Endothelial cell of umbilical vein (primary cell): ENCODE results near the gene ESYT2. TPM values are rescaled to one million over a fixed set of nuclear protein-coding genes. Genes with fewer than 3 reads are reported as not detected.

ENCODE experiments used
- BruUV-seq: library from RNA; stranded (reverse); fragments of 400-500 nt; replicated peaks from 2 replicates; lab custom pipeline; 2021; lab: Mats Ljungman, UMichigan
- CTCF ChIA-PET: fragments of 300-600, 350-600 bp; sonication (Branson Sonifier 250); formaldehyde crosslinking; loops from one replicate; lab custom pipeline; 2021; ENCODE audit warnings: antibody characterized with exemption, inconsistent platforms; lab: Charles Lee
- POLR2A ChIA-PET: fragments of 300-600, 350-600 bp; sonication (Branson Sonifier 250); formaldehyde crosslinking; loops from one replicate; lab custom pipeline; 2021; ENCODE audit warnings: antibody characterized with exemption, inconsistent platforms; lab: Charles Lee
- DNase-seq: peaks from one replicate; pipeline ENCODE4 v3.0.0-alpha.2; 2011; ENCODE audit warnings: low read depth, low spot score
- FAIRE-seq: peaks from 2 replicates; lab custom pipeline; 2011; peaks lifted over from hg19 to GRCh38; lab: Jason Lieb, UNC
- H2AFZ ChIP-seq: 2 replicates; pipeline ENCODE4 v1.6.0; 2012; ENCODE audit warnings: low read depth, low read length, control low read depth, inconsistent platforms
- H3K27ac ChIP-seq: 2 replicates; pipeline ENCODE4 v1.5.1; 2011; ENCODE audit warnings: low read depth, mild to moderate bottlenecking, control low read depth, low read length, moderate library complexity; ENCODE audit not compliant: insufficient read depth
- H3K27me3 ChIP-seq, 2 experiments: 2 replicates each; pipeline versions ENCODE4 v1.6.0 to v1.6.1; 2011; ENCODE audit warnings: low read length in 2 of 2, mixed read lengths in 1 of 2; ENCODE audit not compliant: control insufficient read depth in 2 of 2, insufficient read depth in 2 of 2
- H3K36me3 ChIP-seq, 2 experiments: 2 replicates in 1 of 2; 3 replicates in 1 of 2; pipeline ENCODE4 v1.5.1; 2011; ENCODE audit warnings: low read length in 2 of 2, mild to moderate bottlenecking in 1 of 2, moderate library complexity in 1 of 2; ENCODE audit not compliant: control insufficient read depth in 2 of 2, insufficient read depth in 2 of 2; ENCODE audit errors: extremely low read depth in 1 of 2
- H3K4me1 ChIP-seq: 3 replicates; pipeline ENCODE4 v1.5.1; 2011; ENCODE audit warnings: mild to moderate bottlenecking, low read length; ENCODE audit not compliant: control insufficient read depth, insufficient read depth; ENCODE audit errors: extremely low read depth
- H3K4me2 ChIP-seq: 2 replicates; pipeline ENCODE4 v1.6.1; 2011; ENCODE audit warnings: low read length, control low read depth, mixed read lengths; ENCODE audit not compliant: insufficient read depth
- H3K4me3 ChIP-seq, 3 experiments: fragments of 200-600 bp in 1 of 3; sonication (generic), shearing (Covaris generic) in 1 of 3; replicated peaks in 1 of 3; 2 replicates each; pipeline ENCODE4 v1.5.1; 2011 to 2016; ENCODE audit warnings: control low read depth in 3 of 3, low read length in 3 of 3, mild to moderate bottlenecking in 2 of 3, inconsistent platforms in 1 of 3, low read depth in 1 of 3, moderate library complexity in 1 of 3; ENCODE audit not compliant: insufficient read depth in 1 of 3
- H3K79me2 ChIP-seq: 2 replicates; pipeline ENCODE4 v1.6.0; 2012; ENCODE audit warnings: low read length, inconsistent platforms; ENCODE audit not compliant: control insufficient read depth, insufficient read depth
- H3K9ac ChIP-seq: replicated peaks from 2 replicates; pipeline ENCODE3; 2011; ENCODE audit warnings: low read length, control low read depth; ENCODE audit not compliant: insufficient read depth; ENCODE audit errors: extremely low read depth
- H3K9me1 ChIP-seq: replicated peaks from 3 replicates; pipeline ENCODE4 v1.6.0; 2011; ENCODE audit warnings: mild to moderate bottlenecking, low read length; ENCODE audit not compliant: control insufficient read depth, insufficient read depth; ENCODE audit errors: extremely low read depth
- H3K9me3 ChIP-seq: replicated peaks from 2 replicates; pipeline ENCODE4 v1.5.1; 2012; ENCODE audit warnings: low read length, inconsistent platforms; ENCODE audit not compliant: control insufficient read depth, insufficient read depth
- H4K20me1 ChIP-seq: replicated peaks from 2 replicates; pipeline ENCODE3; 2011; ENCODE audit warnings: mild to moderate bottlenecking, low read length; ENCODE audit not compliant: control insufficient read depth, insufficient read depth; ENCODE audit errors: extremely low read depth
- EZH2 ChIP-seq: IDR thresholded peaks from 2 replicates; pipeline ENCODE4 v1.6.1; 2012; ENCODE audit warnings: borderline replicate concordance, low read depth, mild to moderate bottlenecking, moderate library complexity, low read length, inconsistent platforms; ENCODE audit not compliant: severe bottlenecking
- FOS ChIP-seq: IDR thresholded peaks from 2 replicates; pipeline ENCODE4 v1.6.1; 2011; ENCODE audit warnings: mild to moderate bottlenecking, low read length, moderate library complexity, borderline replicate concordance; ENCODE audit not compliant: insufficient read depth
- GATA2 ChIP-seq: IDR thresholded peaks from 2 replicates; pipeline ENCODE4 v1.7.0; 2011; ENCODE audit warnings: low read depth, mild to moderate bottlenecking, moderate library complexity, mixed read lengths, low read length; ENCODE audit not compliant: insufficient read length, insufficient read depth
- JUN ChIP-seq: IDR thresholded peaks from 2 replicates; pipeline ENCODE4 v1.6.1; 2011; ENCODE audit warnings: borderline replicate concordance, low read depth; ENCODE audit not compliant: insufficient read length, insufficient read depth
- MAX ChIP-seq: IDR thresholded peaks from 2 replicates; pipeline ENCODE4 v1.6.1; 2011; ENCODE audit not compliant: insufficient read depth, insufficient read length
- MYC ChIP-seq: IDR thresholded peaks from one replicate; pipeline ENCODE4 v1.6.1; 2011; ENCODE audit warnings: mild to moderate bottlenecking, low read depth, low read length
- POLR2A ChIP-seq: IDR thresholded peaks from 2 replicates; pipeline ENCODE4 v1.6.1; 2012; ENCODE audit warnings: low read depth, mild to moderate bottlenecking, control low read depth, low read length
- POLR2AphosphoS5 ChIP-seq: IDR thresholded peaks from 2 replicates; pipeline ENCODE4 v1.6.1; 2012; ENCODE audit warnings: low read depth, mild to moderate bottlenecking, control low read depth, low read length, moderate library complexity; ENCODE audit not compliant: insufficient read depth
- dilution Hi-C: fragments of 300-500 bp; cut with MboI; formaldehyde crosslinking; loops from one replicate; pipeline ENCODE4 v1.15.0; 2019; ENCODE audit warnings: low sequenced_read_pairs; ENCODE audit not compliant: extremely low pct_ligation_motif_present
- intact Hi-C: fragments of 100-400 bp; cut with micrococcal nuclease; formaldehyde crosslinking; loops from one replicate; pipeline ENCODE4 v1.10.0; 2022
- polyA plus RNA-seq, 4 experiments: library from polyadenylated mRNA; depleted of rRNA in 3 of 4; stranded (reverse) in 3 of 4; unstranded in 1 of 4; fragments of >200 nt; gene quantifications; 2 replicates each; pipeline versions ENCODE4 v1.2.1 to v1.2.3, GENCODE V29; 2011 to 2012; ENCODE audit warnings: missing spikeins in 1 of 4
- total RNA-seq: library from RNA; stranded (reverse); gene quantifications from 2 replicates; pipeline ENCODE4 v1.2.3, GENCODE V29; 2021
- TF ChIP-seq, protein P1 (sequence below), 2 donors: IDR thresholded peaks; 1 replicate in 1 of 2; 2 replicates in 1 of 2; pipeline ENCODE4 v1.5.1; 2011; ENCODE audit warnings: low read length in 2 of 2, mild to moderate bottlenecking in 2 of 2, moderate library complexity in 2 of 2, control low read depth in 1 of 2, inconsistent platforms in 1 of 2, low read depth in 1 of 2; ENCODE audit not compliant: insufficient read depth in 1 of 2; ENCODE audit errors: extremely low read depth in 1 of 2

The ESYT2 gene
- total and polyA plus RNA-seq, 2 donors (not counting 3 experiments of a cell fraction or from before 2014, with no cell fraction given): 18.8 to 46.6 TPM

DNA sequence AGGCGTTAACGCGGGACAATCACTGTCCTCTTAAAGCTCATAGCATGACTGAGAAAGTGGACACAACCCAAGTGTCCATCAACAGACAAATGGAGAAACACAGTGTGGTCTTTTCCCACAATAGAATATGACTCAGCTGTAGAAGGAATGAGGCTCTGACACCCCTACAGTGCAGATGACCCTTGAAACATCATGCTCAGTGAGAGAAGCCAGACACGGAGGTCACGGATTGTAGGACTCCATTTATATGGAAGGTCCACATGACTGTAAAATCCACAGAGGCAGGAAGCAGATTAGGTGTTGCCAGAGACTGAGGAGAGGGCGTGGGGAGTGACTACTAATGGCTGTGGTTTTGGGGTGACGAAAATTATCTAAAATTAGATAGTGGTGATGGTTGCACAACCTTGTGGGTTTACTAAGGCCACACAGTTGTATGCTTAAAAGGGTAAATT is 118.6 kb downstream of the ESYT2 start:
- no peak for DNase-seq
- Histone ChIP-seq H3K27ac (no peak overlapping the region), H3K9me1 (no peaks in the 10 kb centered on the region), H3K4me3 (no peak overlapping the region), H3K4me1 (peaks cover under 1% of the 10 kb centered on the region), H3K9me3 (no peaks in the 10 kb centered on the region), H3K27me3 (no peaks in the 10 kb centered on the region), H3K79me2 (no peaks in the 10 kb centered on the region), H2AFZ (no peak overlapping the region), H3K9ac (no peak overlapping the region), H4K20me1 (no peaks in the 10 kb centered on the region), H3K4me2 (no peak overlapping the region), H3K36me3 (no peaks in the 10 kb centered on the region)
- TF ChIP-seq, protein P1, sequence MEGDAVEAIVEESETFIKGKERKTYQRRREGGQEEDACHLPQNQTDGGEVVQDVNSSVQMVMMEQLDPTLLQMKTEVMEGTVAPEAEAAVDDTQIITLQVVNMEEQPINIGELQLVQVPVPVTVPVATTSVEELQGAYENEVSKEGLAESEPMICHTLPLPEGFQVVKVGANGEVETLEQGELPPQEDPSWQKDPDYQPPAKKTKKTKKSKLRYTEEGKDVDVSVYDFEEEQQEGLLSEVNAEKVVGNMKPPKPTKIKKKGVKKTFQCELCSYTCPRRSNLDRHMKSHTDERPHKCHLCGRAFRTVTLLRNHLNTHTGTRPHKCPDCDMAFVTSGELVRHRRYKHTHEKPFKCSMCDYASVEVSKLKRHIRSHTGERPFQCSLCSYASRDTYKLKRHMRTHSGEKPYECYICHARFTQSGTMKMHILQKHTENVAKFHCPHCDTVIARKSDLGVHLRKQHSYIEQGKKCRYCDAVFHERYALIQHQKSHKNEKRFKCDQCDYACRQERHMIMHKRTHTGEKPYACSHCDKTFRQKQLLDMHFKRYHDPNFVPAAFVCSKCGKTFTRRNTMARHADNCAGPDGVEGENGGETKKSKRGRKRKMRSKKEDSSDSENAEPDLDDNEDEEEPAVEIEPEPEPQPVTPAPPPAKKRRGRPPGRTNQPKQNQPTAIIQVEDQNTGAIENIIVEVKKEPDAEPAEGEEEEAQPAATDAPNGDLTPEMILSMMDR (IDR thresholded peaks at IDR 0.05; ENCODE audit: extremely low read depth in 1 of 2, insufficient read depth in 1 of 2, low read depth in 1 of 2, low read length in 2 of 2): no peak
- TF ChIP-seq POLR2A: no peak
- no peak for TF ChIP-seq MAX
- no peak for TF ChIP-seq MYC
- TF ChIP-seq GATA2: no peak
- no peak for TF ChIP-seq JUN
- no peak for TF ChIP-seq FOS
- no peak for TF ChIP-seq POLR2AphosphoS5
- no peak for TF ChIP-seq EZH2
- BruUV-seq: no TSS peak
- intact Hi-C loops (no loop called here), dilution Hi-C loops (no loop called here)
- CTCF ChIA-PET: no interaction called here
- no peak for FAIRE-seq
- POLR2A ChIA-PET: no interaction called here
